ENCODE results near the gene SH3PXD2B.

DNA sequence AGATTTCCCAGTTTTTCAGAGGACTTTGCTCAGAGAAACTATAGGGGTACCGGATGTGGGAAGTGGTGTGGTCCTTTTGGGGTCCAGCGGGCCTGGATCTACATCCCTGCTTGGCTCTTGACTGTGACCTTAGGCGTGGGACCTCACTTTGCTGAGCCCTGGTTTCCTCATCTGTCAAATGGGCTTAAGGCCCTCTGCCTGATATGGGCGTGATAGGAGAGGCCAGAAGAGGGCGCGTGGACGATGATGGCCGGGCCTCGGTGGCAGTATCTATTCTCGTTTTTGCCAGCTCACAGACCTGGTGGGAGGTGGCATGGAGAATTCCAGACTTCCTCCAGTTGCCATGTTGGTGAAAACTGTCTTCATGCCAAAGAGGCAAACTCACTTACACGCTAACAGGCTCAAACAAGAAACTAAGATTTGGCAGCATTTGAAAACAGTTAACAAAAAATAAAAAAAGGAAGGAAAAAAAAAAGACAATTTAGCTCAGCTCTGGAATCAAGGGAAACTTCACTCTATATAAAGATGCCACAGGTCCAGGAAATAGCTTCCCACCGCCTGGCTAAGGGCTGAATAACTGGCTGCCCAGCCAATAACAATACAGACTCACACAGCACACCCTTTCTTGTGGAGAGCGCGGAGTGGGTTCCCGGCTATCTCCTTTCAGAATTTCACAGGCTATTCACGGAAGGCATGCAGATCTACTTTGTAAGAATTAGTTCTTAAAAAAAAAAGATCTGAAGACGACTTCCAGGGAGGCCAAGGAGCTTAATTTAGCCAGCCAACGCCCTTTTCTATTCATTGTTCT is 1.7 kb downstream of the SH3PXD2B start:
- TF ChIP-seq, protein P1, sequence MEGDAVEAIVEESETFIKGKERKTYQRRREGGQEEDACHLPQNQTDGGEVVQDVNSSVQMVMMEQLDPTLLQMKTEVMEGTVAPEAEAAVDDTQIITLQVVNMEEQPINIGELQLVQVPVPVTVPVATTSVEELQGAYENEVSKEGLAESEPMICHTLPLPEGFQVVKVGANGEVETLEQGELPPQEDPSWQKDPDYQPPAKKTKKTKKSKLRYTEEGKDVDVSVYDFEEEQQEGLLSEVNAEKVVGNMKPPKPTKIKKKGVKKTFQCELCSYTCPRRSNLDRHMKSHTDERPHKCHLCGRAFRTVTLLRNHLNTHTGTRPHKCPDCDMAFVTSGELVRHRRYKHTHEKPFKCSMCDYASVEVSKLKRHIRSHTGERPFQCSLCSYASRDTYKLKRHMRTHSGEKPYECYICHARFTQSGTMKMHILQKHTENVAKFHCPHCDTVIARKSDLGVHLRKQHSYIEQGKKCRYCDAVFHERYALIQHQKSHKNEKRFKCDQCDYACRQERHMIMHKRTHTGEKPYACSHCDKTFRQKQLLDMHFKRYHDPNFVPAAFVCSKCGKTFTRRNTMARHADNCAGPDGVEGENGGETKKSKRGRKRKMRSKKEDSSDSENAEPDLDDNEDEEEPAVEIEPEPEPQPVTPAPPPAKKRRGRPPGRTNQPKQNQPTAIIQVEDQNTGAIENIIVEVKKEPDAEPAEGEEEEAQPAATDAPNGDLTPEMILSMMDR (IDR thresholded peaks at IDR 0.05), result no peak
- TF ChIP-seq POLR2A (IDR thresholded peaks at IDR 0.05), result no peak

Measured in right lobe of liver (tissue), 4 donors.